ENCODE measurements around the gene CCDC78.

DNA sequence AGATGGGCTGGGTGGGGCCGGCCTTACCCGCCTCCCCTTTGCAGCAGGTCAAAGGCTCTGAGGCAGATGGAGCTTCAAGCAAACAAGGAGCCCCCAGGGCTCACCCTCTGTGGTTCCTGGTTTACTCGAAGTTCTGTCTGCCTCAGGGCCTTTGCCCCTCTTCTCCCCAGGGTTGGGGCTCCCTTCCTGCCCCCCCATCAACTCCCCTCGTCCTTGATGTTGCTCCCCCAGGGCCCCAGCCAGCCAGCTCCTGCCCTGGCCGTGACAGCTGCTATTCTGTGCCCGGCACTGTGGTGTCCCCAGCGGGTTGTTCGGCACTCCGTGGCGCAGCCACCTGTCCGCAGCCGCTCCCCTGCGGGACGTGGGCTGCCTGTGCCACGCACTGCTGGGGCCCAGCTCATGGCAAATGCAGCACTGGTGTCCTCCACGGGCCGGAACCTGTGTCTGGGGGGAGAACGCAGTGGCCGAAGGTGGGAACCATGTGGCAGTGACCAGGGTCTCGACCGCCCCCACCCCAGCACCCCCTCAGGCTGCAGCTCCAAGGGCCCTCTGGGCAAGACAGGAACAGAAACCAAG, 15.7 kb downstream of the CCDC78 start:
- TF ChIP-seq, protein P1, sequence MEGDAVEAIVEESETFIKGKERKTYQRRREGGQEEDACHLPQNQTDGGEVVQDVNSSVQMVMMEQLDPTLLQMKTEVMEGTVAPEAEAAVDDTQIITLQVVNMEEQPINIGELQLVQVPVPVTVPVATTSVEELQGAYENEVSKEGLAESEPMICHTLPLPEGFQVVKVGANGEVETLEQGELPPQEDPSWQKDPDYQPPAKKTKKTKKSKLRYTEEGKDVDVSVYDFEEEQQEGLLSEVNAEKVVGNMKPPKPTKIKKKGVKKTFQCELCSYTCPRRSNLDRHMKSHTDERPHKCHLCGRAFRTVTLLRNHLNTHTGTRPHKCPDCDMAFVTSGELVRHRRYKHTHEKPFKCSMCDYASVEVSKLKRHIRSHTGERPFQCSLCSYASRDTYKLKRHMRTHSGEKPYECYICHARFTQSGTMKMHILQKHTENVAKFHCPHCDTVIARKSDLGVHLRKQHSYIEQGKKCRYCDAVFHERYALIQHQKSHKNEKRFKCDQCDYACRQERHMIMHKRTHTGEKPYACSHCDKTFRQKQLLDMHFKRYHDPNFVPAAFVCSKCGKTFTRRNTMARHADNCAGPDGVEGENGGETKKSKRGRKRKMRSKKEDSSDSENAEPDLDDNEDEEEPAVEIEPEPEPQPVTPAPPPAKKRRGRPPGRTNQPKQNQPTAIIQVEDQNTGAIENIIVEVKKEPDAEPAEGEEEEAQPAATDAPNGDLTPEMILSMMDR (IDR thresholded peaks at IDR 0.05), result no peak
- TF ChIP-seq EP300 (IDR thresholded peaks at IDR 0.05), result no peak
- TF ChIP-seq POLR2A (IDR thresholded peaks at IDR 0.05), result no peak
